CD4-positive, alpha-beta T cell (primary cell): Measurements from ENCODE around the gene PRSS27. TPM values are rescaled to one million over a fixed set of nuclear protein-coding genes. Genes with fewer than 3 reads are reported as not detected.
"Not testable (repeated sequence)": the region's sequence is repeated elsewhere in the genome, so short reads cannot be mapped to it uniquely, and the experiment has no call there.

Experiments used
- ATAC-seq: fragments of 200-7000 bp; cut with Tn5 transposase; one replicate; pipeline ENCODE4 v1.10.0; 2022; ENCODE audit warnings: mild to moderate bottlenecking; ENCODE audit not compliant: poor library complexity
- CTCF ChIA-PET: fragments of 350-600 bp; sonication (Branson Sonifier 250); formaldehyde crosslinking; loops from one replicate; lab custom pipeline; 2021; ENCODE audit warnings: antibody characterized with exemption, inconsistent platforms; lab: Charles Lee
- POLR2A ChIA-PET: fragments of 350-600 bp; sonication (Branson Sonifier 250); formaldehyde crosslinking; loops from one replicate; lab custom pipeline; 2021; ENCODE audit warnings: antibody characterized with exemption, inconsistent platforms; lab: Charles Lee
- DNase-seq, 14 experiments: peaks; one replicate each; pipeline ENCODE4 v3.0.0-alpha.2; 2013 to 2020; ENCODE audit warnings: mixed read lengths in 2 of 14
- H3K27ac ChIP-seq, 2 donors: one replicate each; pipeline versions ENCODE4 v1.5.1 to v1.7.0; 2013; ENCODE audit warnings: low read length in 2 of 2, low read depth in 1 of 2, mild to moderate bottlenecking in 1 of 2
- H3K27me3 ChIP-seq, 2 experiments: 1 replicate in 1 of 2; 2 replicates in 1 of 2; pipeline versions ENCODE4 v1.6.1 to v1.7.0; 2013; ENCODE audit warnings: low read length in 2 of 2, control low read depth in 1 of 2, mild to moderate bottlenecking in 1 of 2, moderate library complexity in 1 of 2; ENCODE audit not compliant: insufficient read depth in 2 of 2, control insufficient read depth in 1 of 2
- H3K36me3 ChIP-seq: one replicate; pipeline ENCODE4 v1.6.1; 2013; ENCODE audit warnings: low read length, control low read depth; ENCODE audit not compliant: insufficient read depth
- H3K4me1 ChIP-seq: one replicate; pipeline ENCODE4 v1.6.1; 2013; ENCODE audit warnings: low read length, control low read depth; ENCODE audit not compliant: insufficient read depth
- H3K4me3 ChIP-seq: one replicate; pipeline ENCODE4 v1.5.1; 2013; ENCODE audit warnings: mild to moderate bottlenecking, low read length, moderate library complexity
- H3K9me3 ChIP-seq, 2 experiments: 1 replicate in 1 of 2; 2 replicates in 1 of 2; pipeline versions ENCODE4 v1.6.1 to v1.7.0; 2013; ENCODE audit warnings: low read length in 2 of 2, mild to moderate bottlenecking in 2 of 2, control low read depth in 1 of 2, moderate library complexity in 1 of 2; ENCODE audit not compliant: control insufficient read depth in 1 of 2, insufficient read depth in 1 of 2
- H3K27ac Mint-ChIP-seq: one replicate; pipeline ENCODE4 v1.8.0; 2020; ENCODE audit warnings: mixed read lengths
- H3K27me3 Mint-ChIP-seq: one replicate; pipeline ENCODE4 v1.8.0; 2021; ENCODE audit warnings: mixed read lengths
- H3K36me3 Mint-ChIP-seq: one replicate; pipeline ENCODE4 v1.8.0; 2021; ENCODE audit warnings: low read depth, mixed read lengths
- H3K4me1 Mint-ChIP-seq: one replicate; pipeline ENCODE4 v1.8.0; 2021; ENCODE audit warnings: low read depth, mixed read lengths
- H3K4me3 Mint-ChIP-seq: one replicate; pipeline ENCODE4 v1.8.0; 2020; ENCODE audit warnings: mild to moderate bottlenecking, mixed read lengths
- H3K9me3 Mint-ChIP-seq: one replicate; pipeline ENCODE4 v1.8.0; 2020; ENCODE audit warnings: mixed read lengths
- CTCF ChIP-seq: fragments of 200-600 bp; IDR thresholded peaks from one replicate; pipeline ENCODE4 v1.8.0; 2022; ENCODE audit warnings: antibody characterized with exemption, mild to moderate bottlenecking
- intact Hi-C, 2 experiments: fragments of 100-400 bp; cut with DNase I in 1 of 2; cut with micrococcal nuclease in 1 of 2; formaldehyde crosslinking; loops; one replicate each; pipeline versions ENCODE4 v1.15.1 to v1.9.0; 2023 to 2025; cut with DNase I, micrococcal nuclease
- total RNA-seq, 174 experiments: library from RNA in 2 of 174; stranded (reverse) in 2 of 174; gene quantifications; one replicate each; pipeline ENCODE4 v1.2.3 and lab custom pipeline; 2021 to 2026

The PRSS27 gene
- total RNA-seq, 2 experiments from 2014 or later, result 0.28 to 0.44 TPM

- Mint-ChIP-seq H3K4me1 (no peaks in the 10 kb centered on the region), H3K36me3 (peaks cover 34% of the 10 kb centered on the region), H3K27me3 (no peaks in the 10 kb centered on the region), H3K27ac (no peak overlapping the region), H3K9me3 (no peaks in the 10 kb centered on the region), H3K4me3 (no peak overlapping the region)
- DNase-seq (no peak), ATAC-seq (no peak)
- ChIA-PET CTCF (no interaction called here), POLR2A (no interaction called here)
- Histone ChIP-seq H3K4me1 (peaks cover 7% of the 10 kb centered on the region), H3K36me3 (peaks cover 60% of the 10 kb centered on the region), H3K9me3 (no peaks in the 10 kb centered on the region), H3K27me3 (no peaks in the 10 kb centered on the region), H3K4me3 (no peak overlapping the region), H3K27ac (no peak overlapping the region)
- intact Hi-C loops, result no loop called here
- no peak for TF ChIP-seq CTCF
These were observed 22.5 kb downstream of the PRSS27 start for GRCh38 chr16:2697401-2697948.

- H3K27ac Mint-ChIP-seq, H3K27me3 ChIP-seq, POLR2A ChIA-PET, ATAC-seq, intact Hi-C loops, H3K27ac ChIP-seq, H3K9me3 ChIP-seq, H3K4me1 Mint-ChIP-seq, CTCF ChIA-PET, H3K4me3 Mint-ChIP-seq, H3K4me1 ChIP-seq, H3K27me3 Mint-ChIP-seq, DNase-seq, H3K9me3 Mint-ChIP-seq, H3K4me3 ChIP-seq: not testable (repeated sequence)
- H3K36me3 Mint-ChIP-seq, result peaks cover 30% of the 10 kb centered on the region
- peaks cover 58% of the 10 kb centered on the region for H3K36me3 ChIP-seq
These were observed 23.3 kb downstream of the PRSS27 start for GRCh38 chr16:2696601-2697250.

- intact Hi-C loops, result no loop called here
- Mint-ChIP-seq H3K4me3 (no peak overlapping the region), H3K4me1 (peaks cover 6% of the 10 kb centered on the region), H3K9me3 (no peaks in the 10 kb centered on the region), H3K27me3 (no peaks in the 10 kb centered on the region), H3K27ac (no peak overlapping the region), H3K36me3 (peaks cover 15% of the 10 kb centered on the region)
- Histone ChIP-seq H3K36me3 (peaks cover 44% of the 10 kb centered on the region), H3K9me3 (no peaks in the 10 kb centered on the region), H3K27me3 (no peaks in the 10 kb centered on the region), H3K4me1 (peaks cover 13% of the 10 kb centered on the region), H3K27ac (no peak overlapping the region), H3K4me3 (no peak overlapping the region)
- ATAC-seq (no peak), DNase-seq (no peak)
- no peak for TF ChIP-seq CTCF
- ChIA-PET CTCF (no interaction called here), POLR2A (interaction anchor here (1.1 kb wide), 1 partner anchor 11 kb away, joined by 4 read pairs; the partner anchor contains the start of gene KCTD5)
These were observed 26.9 kb downstream of the PRSS27 start for GRCh38 chr16:2692948-2693651.
